GM18526 (cell line): ENCODE data around the gene C1QL2.

Experiments used
- POLR2A ChIP-seq: IDR thresholded peaks from 3 replicates; pipeline ENCODE4 v1.6.1; 2011; ENCODE audit not compliant: insufficient read length; ENCODE audit errors: extremely low read depth

Gene C1QL2

DNA sequence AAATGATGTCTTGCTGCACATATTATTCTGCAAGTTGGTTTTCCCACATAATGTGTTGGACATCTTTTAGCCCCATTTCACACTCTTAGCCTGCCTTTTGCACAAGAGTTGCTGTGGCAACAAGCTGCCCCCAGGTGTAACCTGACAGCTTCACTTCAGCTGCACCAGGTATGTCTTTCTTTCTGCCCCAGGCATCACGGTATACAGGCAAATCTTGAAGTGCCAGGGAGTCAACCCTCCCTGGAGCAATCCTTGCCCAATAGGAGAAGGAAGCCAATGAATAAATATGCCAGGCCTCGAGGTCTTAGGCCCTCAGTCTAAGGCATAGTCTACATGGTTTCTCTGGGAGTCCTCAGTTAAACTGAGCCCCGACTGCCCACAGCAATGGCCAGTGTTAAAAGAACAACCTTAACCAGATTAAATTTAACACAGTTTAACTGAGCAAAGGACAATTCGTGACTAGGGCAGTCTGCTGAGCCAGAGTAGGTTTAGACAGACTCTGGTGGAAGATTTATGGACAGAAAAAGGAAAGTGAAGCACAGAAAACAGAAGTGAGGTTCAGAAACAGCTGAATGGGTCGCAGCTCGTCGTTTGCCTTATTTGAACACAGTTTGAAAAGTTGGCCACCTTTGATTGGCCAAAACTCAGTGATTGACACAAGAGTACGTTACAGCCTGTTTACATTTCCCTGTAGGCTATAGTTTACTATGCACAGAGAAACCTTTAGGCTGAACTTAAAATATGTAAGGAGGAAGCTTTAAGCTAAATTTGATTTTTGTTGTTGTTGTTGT is 32.0 kb upstream of the C1QL2 start:
- no peak for TF ChIP-seq POLR2A

DNA sequence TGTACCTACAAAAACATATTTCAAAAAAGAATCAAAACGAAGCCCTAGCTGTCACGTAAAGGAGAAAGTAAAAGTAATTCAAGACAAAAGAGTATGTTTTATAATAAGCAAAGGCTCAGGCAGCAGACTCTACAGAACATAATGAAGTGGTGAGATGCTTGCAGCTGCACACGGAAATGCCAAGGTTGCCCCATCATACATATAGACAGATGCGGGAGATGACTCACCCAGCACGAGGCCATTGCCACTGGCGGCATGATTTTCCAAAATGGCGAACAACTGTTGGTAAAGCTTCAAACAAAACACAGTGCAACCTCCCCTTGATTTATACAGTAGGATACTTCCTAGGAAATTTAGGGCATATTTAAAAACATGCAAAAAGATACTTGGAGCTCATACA is 26.0 kb upstream of the C1QL2 start:
- no peak for TF ChIP-seq POLR2A

DNA sequence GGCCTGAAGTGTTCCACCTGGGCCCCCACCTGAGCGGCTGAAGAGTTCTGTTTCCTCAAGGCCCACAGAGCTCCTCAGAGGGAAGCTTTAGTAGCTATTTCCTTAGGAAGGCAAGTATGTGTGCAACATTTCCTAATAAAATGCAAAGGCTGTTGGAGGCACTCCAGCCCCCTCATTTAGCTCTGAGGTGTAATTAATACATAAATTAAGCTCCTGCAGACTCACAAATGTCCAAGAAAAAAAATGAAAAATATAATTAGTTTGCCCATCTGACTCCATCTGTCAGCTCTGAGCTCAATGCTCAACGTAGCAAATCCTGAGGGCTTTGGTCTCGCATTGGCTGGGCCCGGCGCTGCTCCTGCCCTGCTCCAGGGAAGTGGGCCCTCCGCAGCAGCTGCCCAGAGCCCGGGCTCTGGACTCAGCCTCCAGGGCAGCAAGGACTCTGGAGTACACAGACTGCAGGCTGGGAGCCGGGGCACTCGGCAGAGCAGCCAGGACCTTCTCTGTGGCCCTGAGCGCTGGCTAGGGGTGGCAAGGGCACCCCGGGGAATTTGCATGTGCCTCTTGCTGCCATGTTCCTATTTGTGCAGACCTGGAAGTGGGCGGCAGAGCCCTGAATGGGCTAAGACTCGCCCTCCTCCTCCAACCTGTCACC is 23.4 kb upstream of the C1QL2 start:
- no peak for TF ChIP-seq POLR2A

- no peak for TF ChIP-seq POLR2A
Observed at GRCh38 chr2:119181391-119181790, 22.8 kb upstream of the C1QL2 start.

DNA sequence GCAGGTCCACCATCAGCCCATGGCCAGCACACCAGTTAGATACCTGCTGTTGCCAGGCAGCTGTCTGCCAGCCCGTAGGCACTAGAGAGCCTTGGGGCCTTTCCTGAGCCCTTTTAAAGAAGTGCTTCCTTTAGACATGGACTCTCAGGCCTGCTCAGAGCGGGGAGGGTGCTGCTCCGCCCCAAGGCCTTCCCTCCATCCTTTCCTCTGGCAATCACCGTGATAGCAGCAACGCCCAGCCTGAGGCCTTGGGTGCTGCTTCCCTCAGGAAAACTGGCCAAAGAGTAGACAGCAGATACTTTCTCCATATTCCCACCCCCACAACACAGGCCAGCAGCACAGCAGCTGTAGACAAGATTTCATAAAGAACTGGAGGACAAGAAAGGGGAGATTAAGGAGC is 22.3 kb upstream of the C1QL2 start:
- TF ChIP-seq POLR2A = no peak

- no peak for TF ChIP-seq POLR2A
Observed at GRCh38 chr2:119179991-119180390, 21.4 kb upstream of the C1QL2 start.

- TF ChIP-seq POLR2A = no peak
Observed at GRCh38 chr2:119179202-119179601, 20.7 kb upstream of the C1QL2 start.

- no peak for TF ChIP-seq POLR2A
Observed at GRCh38 chr2:119178776-119179175, 20.2 kb upstream of the C1QL2 start.

GRCh38 chr2:119177838-119178190 is 19.3 kb upstream of the C1QL2 start:
- no peak for TF ChIP-seq POLR2A

DNA sequence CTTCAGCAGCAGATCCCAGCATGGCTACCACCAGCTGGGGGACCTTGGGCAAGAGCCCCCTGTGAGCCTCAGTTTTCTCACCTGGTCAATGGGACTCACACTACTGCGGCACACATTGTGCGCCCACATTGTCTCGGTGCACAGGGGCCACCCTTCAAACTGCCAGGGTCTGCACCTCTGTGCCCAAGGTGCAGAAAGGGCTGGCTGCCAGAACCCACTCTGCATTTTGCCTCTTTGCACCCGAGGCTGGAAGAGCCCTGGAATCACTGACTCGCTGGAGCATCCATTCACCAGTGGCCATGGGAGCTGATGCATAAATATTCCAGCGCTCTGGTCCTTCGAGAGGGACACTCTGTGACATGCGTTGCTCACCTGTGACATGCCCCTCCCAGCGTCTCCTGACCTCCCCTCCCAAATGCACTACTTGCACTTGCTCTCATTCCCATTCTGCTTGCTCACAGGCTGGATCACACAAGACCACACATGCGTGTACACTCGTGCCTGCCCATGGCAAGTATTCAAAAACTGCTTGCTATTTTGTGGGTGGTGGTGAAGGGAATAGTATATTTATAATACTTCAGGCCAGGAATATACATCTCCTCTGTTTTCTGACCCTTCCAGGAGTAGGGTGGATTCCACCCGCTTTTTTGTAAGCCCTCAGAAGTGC is 18.8 kb upstream of the C1QL2 start:
- no peak for TF ChIP-seq POLR2A

GRCh38 chr2:119175517-119175916 is 17.0 kb upstream of the C1QL2 start:
- TF ChIP-seq POLR2A = no peak

GRCh38 chr2:119174993-119175347 is 16.4 kb upstream of the C1QL2 start:
- no peak for TF ChIP-seq POLR2A

DNA sequence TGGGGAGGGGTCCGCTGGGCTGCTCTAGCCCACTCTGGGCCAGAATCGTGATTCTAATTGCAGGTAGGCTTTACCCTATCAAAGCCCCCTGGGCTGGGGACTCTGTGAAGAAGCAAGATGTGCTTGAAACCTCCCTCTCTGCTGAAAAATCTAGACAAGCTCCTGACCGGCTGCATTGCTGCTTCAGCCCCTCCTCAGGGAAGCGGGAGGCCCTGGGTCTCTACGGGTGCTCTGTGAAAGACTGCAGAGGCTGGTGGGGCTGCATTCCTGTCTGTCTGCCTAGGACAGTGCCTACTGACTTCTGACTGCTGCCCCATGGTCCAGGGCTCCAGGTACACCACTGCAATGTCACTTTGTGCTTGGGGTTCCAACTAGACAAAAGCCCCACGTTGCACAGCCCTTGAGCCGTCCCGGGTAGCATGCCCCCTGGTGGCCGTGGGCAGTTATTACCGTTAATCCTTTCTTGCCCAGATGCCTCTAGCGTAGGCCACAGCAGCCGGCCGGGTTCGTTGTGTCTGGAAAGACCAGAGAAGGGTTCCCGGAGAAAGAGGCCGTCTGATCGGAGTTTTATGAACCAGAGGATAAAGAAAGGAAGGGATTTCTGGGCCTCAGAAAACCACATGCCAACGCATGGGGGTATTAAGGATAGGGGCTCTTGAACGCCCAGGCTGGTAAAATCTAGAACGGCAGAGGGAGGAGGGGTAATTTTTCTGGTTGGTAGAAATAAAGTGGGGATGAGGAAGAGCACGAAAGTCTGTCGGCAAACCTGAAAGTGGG is 15.9 kb upstream of the C1QL2 start:
- TF ChIP-seq POLR2A = no peak

GRCh38 chr2:119173556-119174060 is 15.1 kb upstream of the C1QL2 start:
- no peak for TF ChIP-seq POLR2A

DNA sequence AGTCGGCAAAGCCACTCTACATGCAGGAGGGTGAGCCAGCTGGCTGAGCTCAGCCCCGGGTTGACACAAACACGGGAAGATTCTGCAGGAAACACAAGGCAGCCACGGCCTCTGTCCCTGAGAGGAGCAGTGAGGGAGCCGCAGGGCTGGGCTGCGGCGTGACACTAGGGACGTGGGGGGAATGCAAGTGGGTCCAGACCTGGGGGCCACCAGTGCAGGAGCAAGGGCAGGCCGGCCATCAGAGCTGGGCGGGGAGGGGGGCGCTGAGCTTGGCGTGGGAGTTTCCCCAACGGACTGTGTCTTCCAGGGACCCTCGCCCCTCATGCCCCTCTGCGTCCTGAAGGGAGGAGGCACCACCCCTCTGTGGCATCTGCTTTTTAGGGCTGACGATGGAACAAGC is 12.0 kb upstream of the C1QL2 start:
- TF ChIP-seq POLR2A = no peak
